Measurements from ENCODE around the gene INPP5J.

INPP5J gene

GRCh38 chr22:31139066-31139465, 16.3 kb downstream of the INPP5J start:
- Histone ChIP-seq H3K9me3 (ENCODE audit: control insufficient read depth, low read length) (no peaks in the 10 kb centered on the region), H3K4me1 (ENCODE audit: control insufficient read depth, insufficient read depth, low read length, poor library complexity, severe bottlenecking) (peaks cover 4% of the 10 kb centered on the region), H3K27ac (ENCODE audit: low read depth, low read length, severe bottlenecking) (no peak overlapping the region), H3K4me3 (ENCODE audit: extremely low read depth, insufficient read depth, low read length, poor library complexity, severe bottlenecking) (no peak overlapping the region), H3K36me3 (ENCODE audit: control insufficient read depth, insufficient read depth, low read length) (peaks cover 4% of the 10 kb centered on the region)
- 69% methylated on average over 2 of the region's 3 CpGs; no CpG with 5 or more reads in 1 of the 2 experiments for WGBS, 2 experiments (ENCODE audit: insufficient coverage in 2 of 2)

- WGBS, 2 experiments (ENCODE audit: insufficient coverage in 2 of 2) = 20 to 24% methylated on average over 17 to 24 of the region's 24 CpGs
- H3K4me1 ChIP-seq (ENCODE audit: control insufficient read depth, insufficient read depth, low read length, poor library complexity, severe bottlenecking) = peaks cover 4% of the 10 kb centered on the region
- no peak within 1 kb of the TSS for H3K27ac ChIP-seq (ENCODE audit: low read depth, low read length, severe bottlenecking)
- H3K36me3 ChIP-seq (ENCODE audit: control insufficient read depth, insufficient read depth, low read length) = no peaks in the 10 kb centered on the region
- H3K9me3 ChIP-seq (ENCODE audit: control insufficient read depth, low read length) = no peaks in the 10 kb centered on the region
- H3K4me3 ChIP-seq (ENCODE audit: extremely low read depth, insufficient read depth, low read length, poor library complexity, severe bottlenecking) = peak within 1 kb of the TSS; percentile 19
Observed at GRCh38 chr22:31139866-31140716, 17.3 kb downstream of the INPP5J start, which contains the start of gene PLA2G3. PLA2G3 (minus strand) TSS chr22:31140508; CDS start chr22:31140354, 154 bp downstream.

GRCh38 chr22:31140746-31141145, 18.0 kb downstream of the INPP5J start:
- Histone ChIP-seq H3K9me3 (ENCODE audit: control insufficient read depth, low read length) (no peaks in the 10 kb centered on the region), H3K27ac (ENCODE audit: low read depth, low read length, severe bottlenecking) (no peak overlapping the region), H3K36me3 (ENCODE audit: control insufficient read depth, insufficient read depth, low read length) (no peaks in the 10 kb centered on the region), H3K4me3 (ENCODE audit: extremely low read depth, insufficient read depth, low read length, poor library complexity, severe bottlenecking) (no peak overlapping the region), H3K4me1 (ENCODE audit: control insufficient read depth, insufficient read depth, low read length, poor library complexity, severe bottlenecking) (peaks cover 4% of the 10 kb centered on the region)
- WGBS, 2 experiments (ENCODE audit: insufficient coverage in 2 of 2) = 94 to 96% methylated on average over 2 to 4 of the region's 5 CpGs

- Histone ChIP-seq H3K36me3 (ENCODE audit: control insufficient read depth, insufficient read depth, low read length) (no peaks in the 10 kb centered on the region), H3K9me3 (ENCODE audit: control insufficient read depth, low read length) (no peaks in the 10 kb centered on the region), H3K27ac (ENCODE audit: low read depth, low read length, severe bottlenecking) (no peak overlapping the region), H3K4me3 (ENCODE audit: extremely low read depth, insufficient read depth, low read length, poor library complexity, severe bottlenecking) (no peak overlapping the region), H3K4me1 (ENCODE audit: control insufficient read depth, insufficient read depth, low read length, poor library complexity, severe bottlenecking) (peaks cover 4% of the 10 kb centered on the region)
- WGBS, 2 experiments (ENCODE audit: insufficient coverage in 2 of 2) = 91 to 95% methylated on average over 2 of the region's 2 CpGs
Observed at GRCh38 chr22:31141551-31141950, 18.8 kb downstream of the INPP5J start.

- H3K4me3 ChIP-seq (ENCODE audit: extremely low read depth, insufficient read depth, low read length, poor library complexity, severe bottlenecking) = no peak overlapping the region
- H3K9me3 ChIP-seq (ENCODE audit: control insufficient read depth, low read length) = peaks cover 2% of the 10 kb centered on the region
Observed at GRCh38 chr22:31142285-31142684, 19.5 kb downstream of the INPP5J start.

GRCh38 chr22:31143038-31143437, 20.3 kb downstream of the INPP5J start:
- 97% methylated on average over 2 of the region's 3 CpGs for WGBS, 2 experiments (ENCODE audit: insufficient coverage in 2 of 2)
- H3K36me3 ChIP-seq (ENCODE audit: control insufficient read depth, insufficient read depth, low read length) = no peaks in the 10 kb centered on the region
- no peak overlapping the region for H3K27ac ChIP-seq (ENCODE audit: low read depth, low read length, severe bottlenecking)
- peaks cover 8% of the 10 kb centered on the region for H3K9me3 ChIP-seq (ENCODE audit: control insufficient read depth, low read length)
- H3K4me1 ChIP-seq (ENCODE audit: control insufficient read depth, insufficient read depth, low read length, poor library complexity, severe bottlenecking) = peaks cover 4% of the 10 kb centered on the region
- no peak overlapping the region for H3K4me3 ChIP-seq (ENCODE audit: extremely low read depth, insufficient read depth, low read length, poor library complexity, severe bottlenecking)

More at GRCh38 chr22:31142285-31142684, 19.5 kb downstream of the INPP5J start:
- Histone ChIP-seq H3K36me3 (ENCODE audit: control insufficient read depth, insufficient read depth, low read length) (no peaks in the 10 kb centered on the region), H3K27ac (ENCODE audit: low read depth, low read length, severe bottlenecking) (no peak overlapping the region), H3K4me1 (ENCODE audit: control insufficient read depth, insufficient read depth, low read length, poor library complexity, severe bottlenecking) (peaks cover 4% of the 10 kb centered on the region)
- WGBS, 2 experiments (ENCODE audit: insufficient coverage in 2 of 2) = 74 to 85% methylated on average over 2 to 3 of the region's 4 CpGs

GRCh38 chr22:31143537-31143936, 20.8 kb downstream of the INPP5J start:
- 92 to 94% methylated on average over 3 of the region's 3 CpGs for whole genome bisulfite sequencing, 2 experiments (ENCODE audit: insufficient coverage in 2 of 2)
- H3K9me3 ChIP-seq (ENCODE audit: control insufficient read depth, low read length) = peaks cover 8% of the 10 kb centered on the region
- H3K36me3 ChIP-seq (ENCODE audit: control insufficient read depth, insufficient read depth, low read length) = no peaks in the 10 kb centered on the region
- no peak overlapping the region for H3K27ac ChIP-seq (ENCODE audit: low read depth, low read length, severe bottlenecking)
- no peak overlapping the region for H3K4me3 ChIP-seq (ENCODE audit: extremely low read depth, insufficient read depth, low read length, poor library complexity, severe bottlenecking)
- peaks cover 4% of the 10 kb centered on the region for H3K4me1 ChIP-seq (ENCODE audit: control insufficient read depth, insufficient read depth, low read length, poor library complexity, severe bottlenecking)

GRCh38 chr22:31144223-31144622, 21.5 kb downstream of the INPP5J start:
- H3K27ac ChIP-seq (ENCODE audit: low read depth, low read length, severe bottlenecking) = no peak overlapping the region
- H3K9me3 ChIP-seq (ENCODE audit: control insufficient read depth, low read length) = peaks cover 8% of the 10 kb centered on the region
- H3K4me1 ChIP-seq (ENCODE audit: control insufficient read depth, insufficient read depth, low read length, poor library complexity, severe bottlenecking) = peaks cover 4% of the 10 kb centered on the region
- no peak overlapping the region for H3K4me3 ChIP-seq (ENCODE audit: extremely low read depth, insufficient read depth, low read length, poor library complexity, severe bottlenecking)
- no peaks in the 10 kb centered on the region for H3K36me3 ChIP-seq (ENCODE audit: control insufficient read depth, insufficient read depth, low read length)

GRCh38 chr22:31148488-31148887, 25.7 kb downstream of the INPP5J start:
- H3K9me3 ChIP-seq (ENCODE audit: control insufficient read depth, low read length) = peaks cover 8% of the 10 kb centered on the region
- no peaks in the 10 kb centered on the region for H3K4me1 ChIP-seq (ENCODE audit: control insufficient read depth, insufficient read depth, low read length, poor library complexity, severe bottlenecking)
- no peak overlapping the region for H3K4me3 ChIP-seq (ENCODE audit: extremely low read depth, insufficient read depth, low read length, poor library complexity, severe bottlenecking)
- H3K36me3 ChIP-seq (ENCODE audit: control insufficient read depth, insufficient read depth, low read length) = no peaks in the 10 kb centered on the region
- no peak overlapping the region for H3K27ac ChIP-seq (ENCODE audit: low read depth, low read length, severe bottlenecking)
- no CpG with 5 or more reads among the region's 1 CpG for WGBS, 2 experiments (ENCODE audit: insufficient coverage in 2 of 2)

- Histone ChIP-seq H3K27ac (ENCODE audit: low read depth, low read length, severe bottlenecking) (no peak overlapping the region), H3K36me3 (ENCODE audit: control insufficient read depth, insufficient read depth, low read length) (no peaks in the 10 kb centered on the region), H3K9me3 (ENCODE audit: control insufficient read depth, low read length) (peaks cover 8% of the 10 kb centered on the region), H3K4me3 (ENCODE audit: extremely low read depth, insufficient read depth, low read length, poor library complexity, severe bottlenecking) (no peak overlapping the region), H3K4me1 (ENCODE audit: control insufficient read depth, insufficient read depth, low read length, poor library complexity, severe bottlenecking) (no peaks in the 10 kb centered on the region)
- WGBS, 2 experiments (ENCODE audit: insufficient coverage in 2 of 2) = 13 to 17% methylated on average over 4 to 5 of the region's 5 CpGs
Observed at GRCh38 chr22:31148953-31149627, 26.3 kb downstream of the INPP5J start.

- H3K36me3 ChIP-seq (ENCODE audit: control insufficient read depth, insufficient read depth, low read length) = no peaks in the 10 kb centered on the region
- no peaks in the 10 kb centered on the region for H3K4me1 ChIP-seq (ENCODE audit: control insufficient read depth, insufficient read depth, low read length, poor library complexity, severe bottlenecking)
- no peak overlapping the region for H3K4me3 ChIP-seq (ENCODE audit: extremely low read depth, insufficient read depth, low read length, poor library complexity, severe bottlenecking)
- H3K9me3 ChIP-seq (ENCODE audit: control insufficient read depth, low read length) = peaks cover 8% of the 10 kb centered on the region
- WGBS, 2 experiments (ENCODE audit: insufficient coverage in 2 of 2) = 100% methylated on average over 1 of the region's 3 CpGs; no CpG with 5 or more reads in 1 of the 2 experiments
- no peak overlapping the region for H3K27ac ChIP-seq (ENCODE audit: low read depth, low read length, severe bottlenecking)
Observed at GRCh38 chr22:31150615-31151014, 27.8 kb downstream of the INPP5J start.
